K562 (cell line): ENCODE results near the gene ALOX5. TPM values are rescaled to one million over a fixed set of nuclear protein-coding genes. Genes with fewer than 3 reads are reported as not detected.
A peak's percentile ranks its signal among the peaks of the same experiment; 100 is the strongest.

Experiments used
- C11orf30 ChIP-seq: fragments of 450-650 bp; IDR thresholded peaks from 2 replicates; pipeline ENCODE4 v1.6.1; 2016; ENCODE audit warnings: low read depth, mild to moderate bottlenecking
- CBFA2T3 ChIP-seq: fragments of 450-650 bp; IDR thresholded peaks from 2 replicates; pipeline ENCODE4 v1.6.1; 2017
- CC2D1A ChIP-seq: fragments of 450-650 bp; IDR thresholded peaks from 2 replicates; pipeline ENCODE4 v1.6.1; 2017; ENCODE audit warnings: mild to moderate bottlenecking
- E2F6 ChIP-seq, 2 experiments: IDR thresholded peaks; 2 replicates each; pipeline ENCODE4 v1.6.1; 2011; ENCODE audit warnings: borderline replicate concordance in 1 of 2, control low read depth in 1 of 2, low read depth in 1 of 2, low read length in 1 of 2, mild to moderate bottlenecking in 1 of 2, mixed read lengths in 1 of 2, moderate library complexity in 1 of 2; ENCODE audit not compliant: insufficient read depth in 1 of 2, insufficient read length in 1 of 2, poor library complexity in 1 of 2, severe bottlenecking in 1 of 2; ENCODE audit errors: extremely low read depth in 1 of 2
- FOSL1 ChIP-seq: fragments of 200-800 bp; sonication (Bioruptor generic); conservative IDR thresholded peaks from 2 replicates; pipeline ENCODE4 v1.6.1; 2016; ENCODE audit warnings: missing genetic modification characterization, missing compliant biosample characterization
- FOXA3 ChIP-seq, 2 experiments: fragments of 450-650 bp in 1 of 2; sonication (generic) in 1 of 2; formaldehyde crosslinking; IDR thresholded peaks in 1 of 2; conservative IDR thresholded peaks in 1 of 2; 2 replicates each; pipeline versions ENCODE4 v1.4.0 to v1.8.0; 2020 to 2022; ENCODE audit warnings: mild to moderate bottlenecking in 2 of 2, missing genetic modification reagents in 1 of 2
- GABPB1 ChIP-seq: sonication (generic); formaldehyde crosslinking; IDR thresholded peaks from 2 replicates; pipeline ENCODE4 v1.8.0; 2022; ENCODE audit warnings: mild to moderate bottlenecking, missing genetic modification reagents
- HDAC8 ChIP-seq: fragments of 450-650 bp; IDR thresholded peaks from 2 replicates; pipeline ENCODE4 v1.6.1; 2016; ENCODE audit warnings: mild to moderate bottlenecking, missing genetic modification characterization, moderate library complexity, missing compliant biosample characterization
- NFXL1 ChIP-seq: fragments of 450-650 bp; formaldehyde crosslinking; IDR thresholded peaks from 2 replicates; pipeline ENCODE4 v1.4.0; 2021; ENCODE audit warnings: mild to moderate bottlenecking
- NR4A1 ChIP-seq, 2 experiments: fragments of 250-450 bp in 1 of 2; fragments of 450-650 bp in 1 of 2; sonication (Bioruptor Pico) in 1 of 2; IDR thresholded peaks; 2 replicates each; pipeline versions ENCODE4 v1.4.0 to v1.6.1; 2016 to 2020; ENCODE audit warnings: mild to moderate bottlenecking in 2 of 2, missing compliant biosample characterization in 1 of 2, missing genetic modification characterization in 1 of 2, moderate library complexity in 1 of 2
- PHF21A ChIP-seq: fragments of 450-650 bp; IDR thresholded peaks from 2 replicates; pipeline ENCODE4 v1.6.1; 2017; ENCODE audit warnings: low read depth, borderline replicate concordance
- SMARCB1 ChIP-seq: IDR thresholded peaks from 2 replicates; pipeline ENCODE4 v1.6.1; 2011; ENCODE audit warnings: improper control_type of control experiment, low read depth; ENCODE audit not compliant: insufficient read length
- SMARCE1 ChIP-seq: fragments of 450-650 bp; IDR thresholded peaks from 2 replicates; pipeline ENCODE4 v1.7.1; 2016; ENCODE audit warnings: mild to moderate bottlenecking
- TSHZ1 ChIP-seq: fragments of 250-450 bp; sonication (Bioruptor Pico); IDR thresholded peaks from 2 replicates; pipeline ENCODE4 v1.4.0; 2020; ENCODE audit warnings: mild to moderate bottlenecking, moderate library complexity
- ZNF232 ChIP-seq: sonication (generic); formaldehyde crosslinking; IDR thresholded peaks from 2 replicates; pipeline ENCODE4 v1.8.0; 2022; ENCODE audit warnings: mild to moderate bottlenecking, missing genetic modification reagents
- ZNF239 ChIP-seq: fragments of 250-450 bp; sonication (Bioruptor Pico); IDR thresholded peaks from 2 replicates; pipeline ENCODE4 v1.4.0; 2020; ENCODE audit warnings: mild to moderate bottlenecking
- ZNF395 ChIP-seq: fragments of 200-800 bp; sonication (Bioruptor generic); IDR thresholded peaks from 2 replicates; pipeline ENCODE4 v1.6.1; 2017; ENCODE audit warnings: missing genetic modification characterization, missing compliant biosample characterization
- polyA plus RNA-seq, 8 experiments: library from polyadenylated mRNA; depleted of rRNA in 4 of 8; stranded (reverse) in 5 of 8; unstranded in 3 of 8; fragments of >200 nt; fragmentation: Nextera tagmentation in 2 of 8; fragmentation: Illumina TruSeq in 1 of 8; extraction: Ambion mirVana in 2 of 8; extraction: Trizol in 1 of 8; gene quantifications; 2 replicates each; pipeline versions ENCODE4 v1.2.1 to v1.2.3, GENCODE V29; 2011 to 2014; ENCODE audit warnings: inconsistent platforms in 1 of 8, missing spikeins in 1 of 8
- total RNA-seq, 7 experiments: library from RNA; depleted of rRNA in 6 of 7; stranded (reverse); fragments of >200 nt in 6 of 7; fragmentation: Illumina TruSeq in 2 of 7; extraction: Trizol in 2 of 7; gene quantifications; 2 replicates each; pipeline versions ENCODE4 v1.2.1 to v1.2.3, GENCODE V29; 2011 to 2021; ENCODE audit warnings: low replicate concordance in 1 of 7
- TF ChIP-seq, protein P1 (sequence below): fragments of 250-450 bp; sonication (Bioruptor Pico); IDR thresholded peaks from 2 replicates; pipeline ENCODE4 v1.8.0; 2021; ENCODE audit warnings: moderate library complexity, mild to moderate bottlenecking, inconsistent platforms
- TF ChIP-seq, protein P2 (sequence below): sonication (generic); formaldehyde crosslinking; IDR thresholded peaks from 2 replicates; pipeline ENCODE4 v1.8.1; 2022; ENCODE audit warnings: missing genetic modification reagents

The ALOX5 gene
- total and polyA plus RNA-seq, 9 of the 15 experiments (the other 6 are each of a cell fraction or from before 2014, with no cell fraction given): 0.10 to 2.4 (median 1.4) TPM

DNA sequence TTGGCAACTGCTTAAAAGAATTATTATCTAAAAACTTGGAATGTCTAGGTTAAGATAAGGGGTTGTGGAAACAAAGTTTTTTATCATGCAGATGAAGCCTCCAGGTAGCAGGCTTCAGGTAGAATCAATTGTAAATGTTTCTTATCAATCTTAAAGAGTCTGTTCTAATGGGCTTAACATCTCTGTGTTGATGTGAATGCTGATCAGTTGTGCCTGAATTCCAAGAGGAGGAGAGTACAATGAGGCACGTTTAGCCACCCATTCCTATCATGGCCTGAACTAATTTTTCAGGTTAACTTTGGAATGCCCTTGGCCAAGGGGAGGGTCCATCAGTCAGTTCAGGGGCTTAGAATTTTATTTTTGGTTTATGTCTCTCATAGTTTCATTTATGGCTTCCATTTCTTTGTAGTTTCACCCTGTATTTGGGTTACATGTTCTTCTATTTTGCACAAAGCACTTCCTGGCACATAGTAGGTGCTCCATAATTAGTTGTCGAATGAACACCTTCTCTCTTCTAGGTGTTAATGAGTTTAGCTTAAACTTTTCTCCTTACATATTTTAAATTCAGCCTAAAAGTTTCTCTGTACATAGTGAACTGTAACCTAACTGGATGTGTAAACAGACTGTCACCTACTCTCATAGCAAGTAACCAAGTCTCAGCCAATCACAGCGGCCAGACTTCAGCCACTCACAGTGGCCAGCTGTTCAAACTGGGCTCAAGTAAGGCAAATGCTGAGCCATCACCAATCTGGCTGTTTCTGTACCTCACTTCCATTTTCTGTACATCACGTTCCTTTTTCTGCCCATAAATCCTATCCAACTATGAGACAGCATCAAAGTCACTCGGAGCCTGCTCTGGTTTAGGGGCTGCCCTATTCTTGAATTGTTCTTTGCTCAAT is 34.7 kb downstream of the ALOX5 start (continued):
- TF ChIP-seq ZNF395 (CRISPR knock-in tag): 0 out of 2 replicates have a peak, but pooled peaks have one; percentile 33
- no peak for TF ChIP-seq CC2D1A
- no peak for TF ChIP-seq SMARCB1
- TF ChIP-seq PHF21A: peak; percentile 75; the same call in 1 of the 2 replicates
- 0 out of 2 replicates have a peak, but pooled peaks have one; percentile 31 for TF ChIP-seq ZNF239 (CRISPR knock-in tag)
- peak; percentile 17 to 48; a peak in 1 of 4 replicates for TF ChIP-seq FOXA3 (CRISPR knock-in tag; conservative IDR thresholded peaks at IDR 0.05 in 1 of 2, IDR thresholded peaks at IDR 0.05 in 1 of 2)
- TF ChIP-seq, protein P1, sequence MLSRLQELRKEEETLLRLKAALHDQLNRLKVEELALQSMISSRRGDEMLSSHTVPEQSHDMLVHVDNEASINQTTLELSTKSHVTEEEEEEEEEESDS (CRISPR knock-in tag): no peak
- TF ChIP-seq NFXL1 (CRISPR knock-in tag): no peak
- no peak for TF ChIP-seq FOSL1
- TF ChIP-seq, protein P2, sequence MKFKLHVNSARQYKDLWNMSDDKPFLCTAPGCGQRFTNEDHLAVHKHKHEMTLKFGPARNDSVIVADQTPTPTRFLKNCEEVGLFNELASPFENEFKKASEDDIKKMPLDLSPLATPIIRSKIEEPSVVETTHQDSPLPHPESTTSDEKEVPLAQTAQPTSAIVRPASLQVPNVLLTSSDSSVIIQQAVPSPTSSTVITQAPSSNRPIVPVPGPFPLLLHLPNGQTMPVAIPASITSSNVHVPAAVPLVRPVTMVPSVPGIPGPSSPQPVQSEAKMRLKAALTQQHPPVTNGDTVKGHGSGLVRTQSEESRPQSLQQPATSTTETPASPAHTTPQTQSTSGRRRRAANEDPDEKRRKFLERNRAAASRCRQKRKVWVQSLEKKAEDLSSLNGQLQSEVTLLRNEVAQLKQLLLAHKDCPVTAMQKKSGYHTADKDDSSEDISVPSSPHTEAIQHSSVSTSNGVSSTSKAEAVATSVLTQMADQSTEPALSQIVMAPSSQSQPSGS (CRISPR knock-in tag): no peak
- TF ChIP-seq ZNF232 (CRISPR knock-in tag): no peak
- no peak for TF ChIP-seq CBFA2T3
- TF ChIP-seq E2F6 (IDR thresholded peaks at IDR 0.05; ENCODE audit: borderline replicate concordance in 1 of 2, extremely low read depth in 1 of 2, insufficient read depth in 1 of 2, insufficient read length in 1 of 2, low read depth in 1 of 2, low read length in 1 of 2, poor library complexity in 1 of 2, severe bottlenecking in 1 of 2): no peak
- no peak for TF ChIP-seq NR4A1 (CRISPR knock-in tag; IDR thresholded peaks at IDR 0.05)
- TF ChIP-seq NR4A1 (tag; IDR thresholded peaks at IDR 0.05): peak; percentile 79; the same call in 1 of the 2 replicates
- TF ChIP-seq SMARCE1: no peak
- TF ChIP-seq TSHZ1 (CRISPR knock-in tag): no peak
- TF ChIP-seq C11orf30: peak; percentile 68
- no peak for TF ChIP-seq HDAC8 (tag)
- no peak for TF ChIP-seq GABPB1 (CRISPR knock-in tag)
